Keratinocyte (primary cell): ENCODE results near the gene SRXN1. TPM values are rescaled to one million over a fixed set of nuclear protein-coding genes. Genes with fewer than 3 reads are reported as not detected.

Experiments used
- DNase-seq: peaks from one replicate; pipeline ENCODE4 v3.0.0-alpha.2; 2011; ENCODE audit warnings: low read depth, missing footprints, low spot score
- FAIRE-seq: peaks from 2 replicates; lab custom pipeline; 2011; peaks lifted over from hg19 to GRCh38; lab: Jason Lieb, UNC
- H2AFZ ChIP-seq: 2 replicates; pipeline ENCODE4 v1.6.0; 2012; ENCODE audit warnings: low read length, control low read depth, inconsistent platforms; ENCODE audit not compliant: control insufficient read depth
- H3K27ac ChIP-seq: 2 replicates; pipeline ENCODE4 v1.5.1; 2011; ENCODE audit warnings: low read length; ENCODE audit not compliant: control insufficient read depth, insufficient read depth
- H3K27me3 ChIP-seq: 3 replicates; pipeline ENCODE4 v1.6.0; 2011; ENCODE audit warnings: low read length; ENCODE audit not compliant: control insufficient read depth, insufficient read depth; ENCODE audit errors: extremely low read depth
- H3K36me3 ChIP-seq, 2 experiments: 2 replicates in 1 of 2; 3 replicates in 1 of 2; pipeline ENCODE4 v1.5.1; 2011; ENCODE audit warnings: low read length in 2 of 2, mild to moderate bottlenecking in 1 of 2; ENCODE audit not compliant: control insufficient read depth in 2 of 2, insufficient read depth in 2 of 2; ENCODE audit errors: extremely low read depth in 1 of 2
- H3K4me1 ChIP-seq: 3 replicates; pipeline ENCODE4 v1.5.1; 2011; ENCODE audit warnings: low read length; ENCODE audit not compliant: control insufficient read depth, insufficient read depth; ENCODE audit errors: extremely low read depth
- H3K4me2 ChIP-seq: 3 replicates; pipeline ENCODE4 v1.6.0; 2011; ENCODE audit warnings: low read depth, low read length; ENCODE audit not compliant: control insufficient read depth, insufficient read depth; ENCODE audit errors: extremely low read depth
- H3K4me3 ChIP-seq, 3 experiments: fragments of 200-600 bp in 1 of 3; sonication (generic) in 1 of 3; 2 replicates in 2 of 3; 3 replicates in 1 of 3; pipeline ENCODE4 v1.5.1; 2011 to 2016; ENCODE audit warnings: low read length in 3 of 3, mild to moderate bottlenecking in 3 of 3, control low read depth in 2 of 3, inconsistent platforms in 1 of 3, low read depth in 1 of 3, mixed read lengths in 1 of 3, mixed run types in 1 of 3, moderate library complexity in 1 of 3; ENCODE audit not compliant: control insufficient read depth in 2 of 3, insufficient read depth in 2 of 3; ENCODE audit errors: extremely low read depth in 1 of 3
- H3K79me2 ChIP-seq: 2 replicates; pipeline ENCODE4 v1.6.0; 2012; ENCODE audit warnings: low read length; ENCODE audit not compliant: control insufficient read depth, insufficient read depth
- H3K9ac ChIP-seq: 3 replicates; pipeline ENCODE4 v1.6.0; 2011; ENCODE audit warnings: low read length; ENCODE audit not compliant: control insufficient read depth, insufficient read depth; ENCODE audit errors: extremely low read depth
- H3K9me1 ChIP-seq: 3 replicates; pipeline ENCODE4 v1.6.0; 2011; ENCODE audit warnings: low read length; ENCODE audit not compliant: control insufficient read depth, insufficient read depth; ENCODE audit errors: extremely low read depth
- H3K9me3 ChIP-seq: 2 replicates; pipeline ENCODE4 v1.5.1; 2012; ENCODE audit warnings: low read depth, low read length; ENCODE audit not compliant: control insufficient read depth
- H4K20me1 ChIP-seq: 3 replicates; pipeline ENCODE4 v1.6.0; 2011; ENCODE audit warnings: low read length; ENCODE audit not compliant: control insufficient read depth, insufficient read depth; ENCODE audit errors: extremely low read depth
- EZH2 ChIP-seq: IDR thresholded peaks from one replicate; pipeline ENCODE4 v1.6.1; 2012; ENCODE audit warnings: inconsistent platforms, mild to moderate bottlenecking, low read length, moderate library complexity
- dilution Hi-C: fragments of 300-500 bp; cut with MboI; formaldehyde crosslinking; loops from one replicate; pipeline ENCODE4 v1.7.0; 2020; ENCODE audit warnings: low sequenced_read_pairs; ENCODE audit not compliant: extremely low pct_ligation_motif_present
- polyA plus RNA-seq, 5 experiments: library from polyadenylated mRNA; depleted of rRNA in 3 of 5; stranded (reverse) in 3 of 5; stranded (forward) in 1 of 5; unstranded in 1 of 5; fragments of >200 nt; gene quantifications; 1 replicate in 1 of 5; 2 replicates in 3 of 5; 3 replicates in 1 of 5; pipeline versions ENCODE4 v1.2.1 to v1.2.3, GENCODE V29; 2011 to 2012; ENCODE audit warnings: missing spikeins in 2 of 5, low read depth in 1 of 5, low replicate concordance in 1 of 5
- TF ChIP-seq, protein P1 (sequence below), 3 experiments: IDR thresholded peaks in 1 of 3; conservative IDR thresholded peaks in 1 of 3; optimal IDR thresholded peaks in 1 of 3; 2 replicates in 2 of 3; 3 replicates in 1 of 3; pipeline versions ENCODE3 to v1.5.1; 2011; ENCODE audit warnings: low read length in 3 of 3, mild to moderate bottlenecking in 3 of 3, moderate library complexity in 2 of 3, control low read depth in 1 of 3, inconsistent platforms in 1 of 3; ENCODE audit not compliant: insufficient read depth in 2 of 3; ENCODE audit errors: extremely low read depth in 1 of 3

Gene SRXN1
- polyA plus RNA-seq, 1 donor (not counting 4 experiments of a cell fraction or from before 2014, with no cell fraction given), result 51.7 TPM

DNA sequence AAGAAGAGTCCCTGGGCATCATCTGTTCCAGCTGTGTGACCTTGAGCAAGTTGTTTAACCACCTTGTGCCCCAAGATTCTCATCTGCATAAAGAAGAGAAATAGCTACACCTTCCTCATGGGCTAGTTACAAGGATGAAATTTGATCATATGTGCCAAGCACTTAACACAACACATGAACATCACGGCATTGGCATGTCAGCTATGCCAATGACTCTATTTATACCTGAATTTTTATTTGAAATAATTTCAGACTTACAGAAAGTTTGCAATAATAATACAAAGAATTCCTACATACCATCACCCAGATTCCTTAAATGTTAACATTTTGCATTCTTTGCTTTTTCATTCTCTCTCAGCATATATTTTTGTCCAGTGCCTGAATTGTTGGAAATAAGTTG, 21.9 kb downstream of the SRXN1 start:
- H3K27me3 ChIP-seq, result peaks cover 18% of the 10 kb centered on the region
- no peak for TF ChIP-seq EZH2
- TF ChIP-seq, protein P1, sequence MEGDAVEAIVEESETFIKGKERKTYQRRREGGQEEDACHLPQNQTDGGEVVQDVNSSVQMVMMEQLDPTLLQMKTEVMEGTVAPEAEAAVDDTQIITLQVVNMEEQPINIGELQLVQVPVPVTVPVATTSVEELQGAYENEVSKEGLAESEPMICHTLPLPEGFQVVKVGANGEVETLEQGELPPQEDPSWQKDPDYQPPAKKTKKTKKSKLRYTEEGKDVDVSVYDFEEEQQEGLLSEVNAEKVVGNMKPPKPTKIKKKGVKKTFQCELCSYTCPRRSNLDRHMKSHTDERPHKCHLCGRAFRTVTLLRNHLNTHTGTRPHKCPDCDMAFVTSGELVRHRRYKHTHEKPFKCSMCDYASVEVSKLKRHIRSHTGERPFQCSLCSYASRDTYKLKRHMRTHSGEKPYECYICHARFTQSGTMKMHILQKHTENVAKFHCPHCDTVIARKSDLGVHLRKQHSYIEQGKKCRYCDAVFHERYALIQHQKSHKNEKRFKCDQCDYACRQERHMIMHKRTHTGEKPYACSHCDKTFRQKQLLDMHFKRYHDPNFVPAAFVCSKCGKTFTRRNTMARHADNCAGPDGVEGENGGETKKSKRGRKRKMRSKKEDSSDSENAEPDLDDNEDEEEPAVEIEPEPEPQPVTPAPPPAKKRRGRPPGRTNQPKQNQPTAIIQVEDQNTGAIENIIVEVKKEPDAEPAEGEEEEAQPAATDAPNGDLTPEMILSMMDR (optimal IDR thresholded peaks at IDR 0.05 in 1 of 3, IDR thresholded peaks at IDR 0.05 in 1 of 3, conservative IDR thresholded peaks at IDR 0.05 in 1 of 3; ENCODE audit: extremely low read depth in 1 of 3, insufficient read depth in 2 of 3, low read length in 3 of 3), result no peak

DNA sequence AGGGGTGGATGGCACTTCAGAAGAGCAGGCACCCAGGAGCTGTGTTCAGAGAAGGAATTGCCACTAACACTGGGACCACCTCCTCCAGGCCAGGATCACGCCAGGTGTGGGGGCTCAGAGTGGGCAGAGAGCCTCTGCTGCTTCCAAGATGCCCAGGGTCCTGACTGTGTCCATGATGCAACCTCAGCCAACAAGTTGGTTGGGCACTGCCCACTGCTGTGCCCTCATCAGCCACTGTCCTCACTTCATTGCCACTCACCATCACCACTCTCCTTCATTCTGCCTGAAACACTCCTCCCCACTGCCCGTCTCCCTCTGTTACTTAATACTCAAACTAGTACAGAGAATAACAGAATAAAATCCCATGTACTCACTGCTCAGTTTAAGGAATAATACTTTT, 26.4 kb downstream of the SRXN1 start:
- H4K20me1 ChIP-seq, result no peaks in the 10 kb centered on the region
- dilution Hi-C loops, result no loop called here
- H3K79me2 ChIP-seq, result no peaks in the 10 kb centered on the region
- TF ChIP-seq EZH2, result no peak
- TF ChIP-seq, protein P1 (optimal IDR thresholded peaks at IDR 0.05 in 1 of 3, IDR thresholded peaks at IDR 0.05 in 1 of 3, conservative IDR thresholded peaks at IDR 0.05 in 1 of 3; ENCODE audit: extremely low read depth in 1 of 3, insufficient read depth in 2 of 3, low read length in 3 of 3), result no peak
- no peak overlapping the region for H2AFZ ChIP-seq
- H3K4me1 ChIP-seq, result no peaks in the 10 kb centered on the region
- H3K27me3 ChIP-seq, result peaks cover 14% of the 10 kb centered on the region
- H3K4me3 ChIP-seq, result no peak overlapping the region
- H3K36me3 ChIP-seq, result no peaks in the 10 kb centered on the region
- FAIRE-seq (no peak), DNase-seq (no peak)
- H3K9me3 ChIP-seq, result no peaks in the 10 kb centered on the region
- H3K27ac ChIP-seq, result no peak overlapping the region
- no peak overlapping the region for H3K9ac ChIP-seq
- no peak overlapping the region for H3K4me2 ChIP-seq
- H3K9me1 ChIP-seq, result no peaks in the 10 kb centered on the region

More for the DNA sequence above, 21.9 kb downstream of the SRXN1 start:
- no peak for DNase-seq
- H3K36me3 ChIP-seq, result no peaks in the 10 kb centered on the region
- H3K4me1 ChIP-seq, result no peaks in the 10 kb centered on the region
- no peak overlapping the region for H3K27ac ChIP-seq
- H3K9ac ChIP-seq, result no peak overlapping the region
- no peak overlapping the region for H3K4me2 ChIP-seq
- dilution Hi-C loops, result no loop called here
- no peaks in the 10 kb centered on the region for H3K79me2 ChIP-seq
- H3K9me3 ChIP-seq, result no peaks in the 10 kb centered on the region
- H3K9me1 ChIP-seq, result no peaks in the 10 kb centered on the region
- no peak overlapping the region for H3K4me3 ChIP-seq
- H4K20me1 ChIP-seq, result no peaks in the 10 kb centered on the region
- no peak for FAIRE-seq
- no peak overlapping the region for H2AFZ ChIP-seq
